Type B pancreatic cell (in vitro differentiated cells): ENCODE results near the gene TBC1D24. TPM values are rescaled to one million over a fixed set of nuclear protein-coding genes. Genes with fewer than 3 reads are reported as not detected.

Experiments
- DNase-seq: peaks from one replicate; pipeline ENCODE4 v3.0.0; 2021; ENCODE audit warnings: mixed read lengths; ENCODE audit not compliant: unreplicated experiment; ENCODE audit errors: extremely low spot score
- H3K27ac Mint-ChIP-seq: 2 replicates; pipeline ENCODE4 v1.8.0; 2021; ENCODE audit warnings: mild to moderate bottlenecking, mixed read lengths
- H3K27me3 Mint-ChIP-seq: 2 replicates; pipeline ENCODE4 v1.8.0; 2021; ENCODE audit warnings: mixed read lengths
- H3K36me3 Mint-ChIP-seq: 2 replicates; pipeline ENCODE4 v1.8.0; 2021; ENCODE audit warnings: mixed read lengths
- H3K4me1 Mint-ChIP-seq: one replicate; pipeline ENCODE4 v1.8.0; 2021; ENCODE audit warnings: mixed read lengths; ENCODE audit not compliant: unreplicated experiment
- H3K4me3 Mint-ChIP-seq: 2 replicates; pipeline ENCODE4 v1.8.0; 2021; ENCODE audit warnings: mild to moderate bottlenecking, mixed read lengths
- H3K9me3 Mint-ChIP-seq: 2 replicates; pipeline ENCODE4 v1.8.0; 2021; ENCODE audit warnings: mixed read lengths
- total RNA-seq: library from RNA; stranded (reverse); gene quantifications from 2 replicates; pipeline ENCODE4 v1.2.1, GENCODE V29; 2021; ENCODE audit warnings: low replicate concordance
- TF ChIP-seq, protein P1 (sequence below): fragments of 200-600 bp; sonication (generic); conservative IDR thresholded peaks from 2 replicates; pipeline ENCODE4 v1.5.0; 2021; ENCODE audit warnings: antibody characterized with exemption, mild to moderate bottlenecking

TBC1D24 gene
- total RNA-seq, 1 donor from 2014 or later = 22.1 TPM

- Mint-ChIP-seq H3K27ac (no peak overlapping the region), H3K9me3 (no peaks in the 10 kb centered on the region), H3K36me3 (peaks cover 16% of the 10 kb centered on the region), H3K4me3 (no peak overlapping the region), H3K27me3 (no peaks in the 10 kb centered on the region), H3K4me1 (no peaks in the 10 kb centered on the region)
- TF ChIP-seq, protein P1, sequence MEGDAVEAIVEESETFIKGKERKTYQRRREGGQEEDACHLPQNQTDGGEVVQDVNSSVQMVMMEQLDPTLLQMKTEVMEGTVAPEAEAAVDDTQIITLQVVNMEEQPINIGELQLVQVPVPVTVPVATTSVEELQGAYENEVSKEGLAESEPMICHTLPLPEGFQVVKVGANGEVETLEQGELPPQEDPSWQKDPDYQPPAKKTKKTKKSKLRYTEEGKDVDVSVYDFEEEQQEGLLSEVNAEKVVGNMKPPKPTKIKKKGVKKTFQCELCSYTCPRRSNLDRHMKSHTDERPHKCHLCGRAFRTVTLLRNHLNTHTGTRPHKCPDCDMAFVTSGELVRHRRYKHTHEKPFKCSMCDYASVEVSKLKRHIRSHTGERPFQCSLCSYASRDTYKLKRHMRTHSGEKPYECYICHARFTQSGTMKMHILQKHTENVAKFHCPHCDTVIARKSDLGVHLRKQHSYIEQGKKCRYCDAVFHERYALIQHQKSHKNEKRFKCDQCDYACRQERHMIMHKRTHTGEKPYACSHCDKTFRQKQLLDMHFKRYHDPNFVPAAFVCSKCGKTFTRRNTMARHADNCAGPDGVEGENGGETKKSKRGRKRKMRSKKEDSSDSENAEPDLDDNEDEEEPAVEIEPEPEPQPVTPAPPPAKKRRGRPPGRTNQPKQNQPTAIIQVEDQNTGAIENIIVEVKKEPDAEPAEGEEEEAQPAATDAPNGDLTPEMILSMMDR = no peak
- DNase-seq = no peak
Observed at GRCh38 chr16:2447920-2448583, 26.9 kb upstream of the TBC1D24 start.

- TF ChIP-seq, protein P1 = no peak
- H3K9me3 Mint-ChIP-seq = no peaks in the 10 kb centered on the region
- H3K4me1 Mint-ChIP-seq = no peaks in the 10 kb centered on the region
- H3K27ac Mint-ChIP-seq = no peak overlapping the region
- DNase-seq = no peak
- no peak overlapping the region for H3K4me3 Mint-ChIP-seq
- H3K27me3 Mint-ChIP-seq = no peaks in the 10 kb centered on the region
- peaks cover 20% of the 10 kb centered on the region for H3K36me3 Mint-ChIP-seq
Observed at GRCh38 chr16:2449118-2449517, 25.8 kb upstream of the TBC1D24 start.

DNA sequence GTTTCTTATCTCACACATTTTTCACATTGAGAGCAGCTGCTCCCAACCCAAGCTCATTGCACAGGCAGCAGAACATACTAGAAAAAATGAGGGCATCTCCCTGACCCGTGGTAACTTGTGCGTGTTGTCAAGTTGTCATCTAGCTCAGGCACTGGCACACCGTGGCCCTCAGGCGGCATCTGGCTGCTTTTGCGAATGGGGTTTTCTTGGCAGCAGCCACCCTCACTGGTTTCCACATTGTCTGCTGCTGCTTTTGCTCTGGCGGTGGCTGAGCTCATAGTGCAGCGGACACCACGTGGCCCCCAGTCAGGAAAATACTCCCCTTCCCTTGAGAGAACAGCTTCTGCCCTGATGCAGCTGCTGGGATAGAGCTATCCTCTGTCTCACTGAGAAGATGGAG, 24.4 kb upstream of the TBC1D24 start:
- H3K27ac Mint-ChIP-seq = no peak overlapping the region

DNA sequence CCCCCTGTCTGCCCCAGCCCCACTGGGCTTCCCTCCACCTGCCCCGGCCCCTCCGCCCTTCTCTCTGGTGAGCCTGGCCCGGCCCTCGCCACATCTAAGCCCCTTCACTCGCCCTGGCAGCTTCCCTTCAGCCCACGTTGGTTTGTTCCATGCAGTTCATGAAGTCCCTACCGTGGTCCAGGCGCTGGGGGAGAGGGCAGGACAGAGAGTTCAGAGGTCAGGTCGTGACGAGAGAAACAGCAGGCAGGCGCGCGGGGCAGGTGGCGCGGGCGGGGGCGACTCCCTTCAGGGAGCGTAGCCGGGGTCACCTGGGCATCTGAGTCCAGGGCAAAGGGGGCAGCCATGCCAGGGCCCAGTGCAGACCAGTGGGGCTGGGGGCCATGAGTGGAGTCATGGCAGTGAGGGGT, 23.9 kb upstream of the TBC1D24 start:
- Mint-ChIP-seq H3K9me3 (no peaks in the 10 kb centered on the region), H3K36me3 (peaks cover 20% of the 10 kb centered on the region), H3K4me1 (no peaks in the 10 kb centered on the region), H3K4me3 (no peak overlapping the region), H3K27ac (no peak overlapping the region), H3K27me3 (no peaks in the 10 kb centered on the region)
- DNase-seq = no peak
- TF ChIP-seq, protein P1 = no peak

More for the DNA sequence above, 24.4 kb upstream of the TBC1D24 start:
- H3K9me3 Mint-ChIP-seq = no peaks in the 10 kb centered on the region
- TF ChIP-seq, protein P1 = no peak
- H3K36me3 Mint-ChIP-seq = peaks cover 20% of the 10 kb centered on the region
- no peak for DNase-seq
- H3K4me1 Mint-ChIP-seq = no peaks in the 10 kb centered on the region
- H3K4me3 Mint-ChIP-seq = no peak overlapping the region
- H3K27me3 Mint-ChIP-seq = no peaks in the 10 kb centered on the region

DNA sequence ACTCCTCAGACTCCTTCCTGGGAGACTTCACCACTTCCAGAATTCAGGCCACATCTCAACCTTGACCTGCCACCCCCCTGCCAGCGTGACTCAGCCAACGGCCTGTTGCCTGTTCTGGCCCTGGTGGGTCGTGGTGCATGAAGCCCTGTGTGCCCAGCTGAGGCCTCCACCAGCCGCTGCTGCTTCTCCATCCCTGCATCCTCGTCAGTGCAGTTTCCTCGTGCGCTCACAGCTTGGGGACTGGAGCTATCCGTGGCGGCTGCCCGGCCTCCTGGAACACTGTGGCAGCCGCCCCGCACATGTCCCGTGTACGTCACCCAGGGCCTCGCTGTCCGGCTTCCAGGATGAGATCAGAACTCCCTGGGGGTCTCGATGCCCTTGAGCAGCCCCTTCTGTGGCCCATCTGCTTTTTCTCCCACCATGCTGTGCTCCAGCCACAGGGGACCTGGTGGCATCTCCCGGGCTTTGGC, 23.0 kb upstream of the TBC1D24 start:
- H3K27me3 Mint-ChIP-seq = no peaks in the 10 kb centered on the region
- H3K4me1 Mint-ChIP-seq = no peaks in the 10 kb centered on the region
- TF ChIP-seq, protein P1 = no peak
- no peak overlapping the region for H3K4me3 Mint-ChIP-seq
- DNase-seq = no peak
- H3K36me3 Mint-ChIP-seq = peaks cover 16% of the 10 kb centered on the region
- no peak overlapping the region for H3K27ac Mint-ChIP-seq
- no peaks in the 10 kb centered on the region for H3K9me3 Mint-ChIP-seq
